ENCODE results near the gene HLX. TPM values are rescaled to one million over a fixed set of nuclear protein-coding genes. Genes with fewer than 3 reads are reported as not detected.
A peak's percentile ranks its signal among the peaks of the same experiment; 100 is the strongest.

Gene HLX
- total RNA-seq = 10 to 100 TPM in 2 of 4 donors, 1 to 10 TPM in 2; 4.2 to 18.4 (median 9.3) TPM

- intact Hi-C loops (cut with DNase I; ENCODE audit: low total_unique reads) = loop anchor here (10.0 kb wide), 1 partner anchor 326 kb away; no protein-coding TSS in a partner anchor
These were observed at the start of gene HLX for GRCh38 chr1:220879076-220879508. Gene HLX (plus strand): TSS chr1:220879443. CDS start chr1:220879858, 415 bp downstream.

GRCh38 chr1:220833436-220833835 is 45.8 kb upstream of the HLX start:
- intact Hi-C loops (cut with DNase I; ENCODE audit: low total_unique reads) = no loop called here
- Histone ChIP-seq H3K36me3 (no peaks in the 10 kb centered on the region), H3K27ac (no peak overlapping the region), H3K4me1 (peaks cover 0 to 3% (median under 1%) of the 10 kb centered on the region in 4 donors), H3K9me3 (no peaks in the 10 kb centered on the region), H3K4me3 (no peak overlapping the region), H3K27me3 (no peaks in the 10 kb centered on the region)
- no peak for TF ChIP-seq POLR2A (IDR thresholded peaks at IDR 0.05)
- no peak for TF ChIP-seq CTCF (IDR thresholded peaks at IDR 0.05)
- TF ChIP-seq EP300 (IDR thresholded peaks at IDR 0.05; ENCODE audit: low read depth) = no peak
- no peak for TF ChIP-seq POLR2AphosphoS5 (IDR thresholded peaks at IDR 0.05)
- 85% methylated on average over 2 of the region's 2 CpGs; no CpG with 5 or more reads in 1 of the 2 donors for WGBS, 2 donors (ENCODE audit: low coverage in 1 of 2)
- no peak for DNase-seq
- in situ Hi-C loops (cut with MboI; ENCODE audit: low pct_ligation_motif_present in 1 of 4, low pct_unique_long_range_greater_than_20kb in 1 of 4, low sequenced_read_pairs in 3 of 4) = no loop called here

More at GRCh38 chr1:220879076-220879508, at the start of gene HLX:
- in situ Hi-C loops (cut with MboI; ENCODE audit: low pct_ligation_motif_present in 1 of 4, low pct_unique_long_range_greater_than_20kb in 1 of 4, low sequenced_read_pairs in 3 of 4) = loop anchor here in 3 of 4 donors (10.0 to 25.0 kb wide), 4 partner anchors 326 to 858 kb away; partner anchors contain the start of gene DUSP10 (in 1 of the 3)
- 1 to 2% methylated on average over 8 to 12 of the region's 26 CpGs for WGBS, 2 donors (ENCODE audit: low coverage in 1 of 2)
- TF ChIP-seq CTCF (IDR thresholded peaks at IDR 0.05) (no peak), EP300 (IDR thresholded peaks at IDR 0.05; ENCODE audit: low read depth) (no peak), POLR2AphosphoS5 (IDR thresholded peaks at IDR 0.05) (peak; percentile 91 to 97 (median 95)), POLR2A (IDR thresholded peaks at IDR 0.05) (peak; percentile 80)
- Histone ChIP-seq H3K36me3 (no peaks in the 10 kb centered on the region), H3K4me3 (peak within 1 kb of the TSS; percentile 57 to 93 (median 80)), H3K27ac (peak within 1 kb of the TSS; percentile 92 to 99 (median 96)), H3K27me3 (peaks cover 74% of the 10 kb centered on the region), H3K4me1 (peaks cover 7 to 82% (median 28%) of the 10 kb centered on the region in 4 donors), H3K9me3 (no peaks in the 10 kb centered on the region)
- peak; percentile 86 for DNase-seq

- in situ Hi-C loops (cut with MboI; ENCODE audit: low pct_ligation_motif_present in 1 of 4, low pct_unique_long_range_greater_than_20kb in 1 of 4, low sequenced_read_pairs in 3 of 4) = no loop called here
- H3K27me3 ChIP-seq = no peaks in the 10 kb centered on the region
These were observed 44.9 kb upstream of the HLX start for GRCh38 chr1:220834155-220834870.

GRCh38 chr1:220838578-220838977 is 40.7 kb upstream of the HLX start:
- no peak overlapping the region for H3K4me3 ChIP-seq
- WGBS, 2 donors (ENCODE audit: low coverage in 1 of 2) = 84 to 93% methylated on average over 5 of the region's 5 CpGs
- no peaks in the 10 kb centered on the region for H3K36me3 ChIP-seq
- H3K27me3 ChIP-seq = no peaks in the 10 kb centered on the region
- no peak for DNase-seq
- intact Hi-C loops (cut with DNase I; ENCODE audit: low total_unique reads) (no loop called here), in situ Hi-C loops (cut with MboI; ENCODE audit: low pct_ligation_motif_present in 1 of 4, low pct_unique_long_range_greater_than_20kb in 1 of 4, low sequenced_read_pairs in 3 of 4) (no loop called here)
- H3K27ac ChIP-seq = no peak overlapping the region
- H3K4me1 ChIP-seq = peaks cover 0 to 6% (median 1%) of the 10 kb centered on the region in 4 donors
- no peaks in the 10 kb centered on the region for H3K9me3 ChIP-seq
- TF ChIP-seq EP300 (IDR thresholded peaks at IDR 0.05; ENCODE audit: low read depth) (no peak), POLR2A (IDR thresholded peaks at IDR 0.05) (no peak)

More at GRCh38 chr1:220834155-220834870, 44.9 kb upstream of the HLX start:
- H3K36me3 ChIP-seq = no peaks in the 10 kb centered on the region
- DNase-seq = no peak
- no peak overlapping the region for H3K4me3 ChIP-seq
- no peak overlapping the region for H3K27ac ChIP-seq
- H3K9me3 ChIP-seq = no peaks in the 10 kb centered on the region
- H3K4me1 ChIP-seq = peaks cover 0 to 3% (median 0%) of the 10 kb centered on the region in 4 donors
- 80 to 87% methylated on average over 2 to 4 of the region's 4 CpGs for WGBS, 2 donors (ENCODE audit: low coverage in 1 of 2)
- intact Hi-C loops (cut with DNase I; ENCODE audit: low total_unique reads) = no loop called here
- TF ChIP-seq POLR2A (IDR thresholded peaks at IDR 0.05) = no peak
- TF ChIP-seq POLR2AphosphoS5 (IDR thresholded peaks at IDR 0.05) = no peak

- 52 to 72% methylated on average over 4 to 5 of the region's 5 CpGs for WGBS, 2 donors (ENCODE audit: low coverage in 1 of 2)
- intact Hi-C loops (cut with DNase I; ENCODE audit: low total_unique reads) = no loop called here
These were observed 39.8 kb upstream of the HLX start for GRCh38 chr1:220839474-220839873.

More at GRCh38 chr1:220839474-220839873, 39.8 kb upstream of the HLX start:
- H3K4me1 ChIP-seq = peaks cover 0 to 6% (median 1%) of the 10 kb centered on the region in 4 donors
- in situ Hi-C loops (cut with MboI; ENCODE audit: low pct_ligation_motif_present in 1 of 4, low pct_unique_long_range_greater_than_20kb in 1 of 4, low sequenced_read_pairs in 3 of 4) = no loop called here
- no peak overlapping the region for H3K27ac ChIP-seq
- TF ChIP-seq EP300 (IDR thresholded peaks at IDR 0.05; ENCODE audit: low read depth) (no peak), POLR2A (IDR thresholded peaks at IDR 0.05) (no peak), POLR2AphosphoS5 (IDR thresholded peaks at IDR 0.05) (no peak), CTCF (IDR thresholded peaks at IDR 0.05) (no peak)
- no peak for DNase-seq
- H3K4me3 ChIP-seq = no peak overlapping the region
- no peaks in the 10 kb centered on the region for H3K9me3 ChIP-seq
- no peaks in the 10 kb centered on the region for H3K27me3 ChIP-seq
- no peaks in the 10 kb centered on the region for H3K36me3 ChIP-seq

All from transverse colon (tissue), 4 donors.